CD4-positive, CD25-positive, alpha-beta regulatory T cell (primary cell): Measurements from ENCODE around the gene TAS2R10. TPM values are rescaled to one million over a fixed set of nuclear protein-coding genes. Genes with fewer than 3 reads are reported as not detected.
A peak's percentile ranks its signal among the peaks of the same experiment; 100 is the strongest.

Experiments used
- ATAC-seq, 2 donors: fragments of 150-1000 bp; cut with Tn5 transposase; one replicate each; pipeline ENCODE4 v1.10.0; 2021; ENCODE audit warnings: low read depth in 2 of 2, moderate number of reproducible peaks in 2 of 2, moderate library complexity in 1 of 2
- DNase-seq, 3 donors: peaks; one replicate each; pipeline versions ENCODE4 v3.0.0 to v3.0.0-alpha.2; 2012 to 2022; ENCODE audit warnings: mixed read lengths in 1 of 3
- H3K27ac ChIP-seq: one replicate; pipeline ENCODE4 v1.7.0; 2013; ENCODE audit warnings: mild to moderate bottlenecking, low read length; ENCODE audit not compliant: insufficient read depth, poor library complexity, severe bottlenecking
- H3K27me3 ChIP-seq: one replicate; pipeline ENCODE4 v1.7.0; 2013; ENCODE audit warnings: low read length; ENCODE audit not compliant: control insufficient read depth, insufficient read depth
- H3K36me3 ChIP-seq: one replicate; pipeline ENCODE4 v1.7.0; 2013; ENCODE audit warnings: mild to moderate bottlenecking, low read length, moderate library complexity; ENCODE audit not compliant: control insufficient read depth, insufficient read depth
- H3K4me1 ChIP-seq: 2 replicates; pipeline ENCODE4 v1.7.0; 2013; ENCODE audit warnings: mild to moderate bottlenecking, low read length; ENCODE audit not compliant: insufficient read depth, control insufficient read depth, poor library complexity, severe bottlenecking
- H3K4me3 ChIP-seq: one replicate; pipeline ENCODE4 v1.7.0; 2013; ENCODE audit warnings: low read depth, mild to moderate bottlenecking, low read length, moderate library complexity
- H3K9me3 ChIP-seq, 2 experiments: 1 replicate in 1 of 2; 2 replicates in 1 of 2; pipeline ENCODE4 v1.7.0; 2013; ENCODE audit warnings: low read length in 2 of 2, mild to moderate bottlenecking in 1 of 2, moderate library complexity in 1 of 2; ENCODE audit not compliant: control insufficient read depth in 2 of 2
- H3K27ac Mint-ChIP-seq, 3 donors: one replicate each; pipeline ENCODE4 v1.8.0; 2020 to 2022; ENCODE audit warnings: mild to moderate bottlenecking in 3 of 3, mixed read lengths in 3 of 3, moderate library complexity in 2 of 3
- H3K27me3 Mint-ChIP-seq: one replicate; pipeline ENCODE4 v1.8.0; 2022; ENCODE audit warnings: mild to moderate bottlenecking, mixed read lengths
- H3K36me3 Mint-ChIP-seq: one replicate; pipeline ENCODE4 v1.8.0; 2020; ENCODE audit warnings: mixed read lengths
- H3K4me1 Mint-ChIP-seq, 4 donors: one replicate each; pipeline ENCODE4 v1.8.0; 2020 to 2022; ENCODE audit warnings: mixed read lengths in 4 of 4, mild to moderate bottlenecking in 1 of 4
- H3K4me3 Mint-ChIP-seq, 4 donors: one replicate each; pipeline ENCODE4 v1.8.0; 2020 to 2022; ENCODE audit warnings: mild to moderate bottlenecking in 4 of 4, mixed read lengths in 4 of 4, moderate library complexity in 3 of 4
- H3K9me3 Mint-ChIP-seq, 7 donors: one replicate each; pipeline ENCODE4 v1.8.0; 2020 to 2022; ENCODE audit warnings: mixed read lengths in 7 of 7, mild to moderate bottlenecking in 3 of 7, moderate library complexity in 2 of 7
- polyA plus RNA-seq, 4 donors: library from polyadenylated mRNA; unstranded; fragments of 300-500 nt; fragmentation: Illumina TruSeq; gene quantifications; one replicate each; pipeline ENCODE4 v1.2.3, GENCODE V29; 2021
- total RNA-seq: library from RNA; stranded (reverse); gene quantifications from one replicate; pipeline ENCODE4 v1.2.3, GENCODE V29; 2022

The TAS2R10 gene
- total and polyA plus RNA-seq, 5 donors from 2014 or later, result not detected

GRCh38 chr12:10851243-10851858 lies 25.2 kb upstream of the TAS2R10 start:
- Histone ChIP-seq H3K4me1 (no peaks in the 10 kb centered on the region), H3K4me3 (no peak overlapping the region), H3K27me3 (no peaks in the 10 kb centered on the region), H3K9me3 (peaks cover 0 to 9% of the 10 kb centered on the region in 2 experiments), H3K36me3 (peaks cover 4% of the 10 kb centered on the region), H3K27ac (no peak overlapping the region)
- H3K4me1 Mint-ChIP-seq, result peaks cover 0 to 41% (median 31%) of the 10 kb centered on the region in 4 donors
- ATAC-seq, result no peak
- DNase-seq, result no peak
- peaks cover 58% of the 10 kb centered on the region for H3K36me3 Mint-ChIP-seq
- H3K4me3 Mint-ChIP-seq, result no peak overlapping the region
- no peaks in the 10 kb centered on the region for H3K27me3 Mint-ChIP-seq
- peaks cover 0 to 8% (median 5%) of the 10 kb centered on the region in 7 donors for H3K9me3 Mint-ChIP-seq
- H3K27ac Mint-ChIP-seq, result peak overlapping the region in 2 of 3 donors; percentile 26 to 69

- H3K36me3 ChIP-seq, result no peaks in the 10 kb centered on the region
- Mint-ChIP-seq H3K27me3 (no peaks in the 10 kb centered on the region), H3K4me1 (peaks cover 0 to 39% (median 27%) of the 10 kb centered on the region in 4 donors), H3K36me3 (peaks cover 57% of the 10 kb centered on the region), H3K27ac (peak within 1 kb of the TSS; percentile 5 to 47 (median 12)), H3K9me3 (peaks cover 0 to 1% (median 0%) of the 10 kb centered on the region in 7 donors), H3K4me3 (no peak within 1 kb of the TSS)
- DNase-seq (peak in 2 of 3 donors; percentile 24 to 67), ATAC-seq (peak; percentile 23 to 60)
- H3K27ac ChIP-seq, result no peak within 1 kb of the TSS
- H3K27me3 ChIP-seq, result no peaks in the 10 kb centered on the region
- no peaks in the 10 kb centered on the region for H3K4me1 ChIP-seq
- no peak within 1 kb of the TSS for H3K4me3 ChIP-seq
- H3K9me3 ChIP-seq, result no peaks in the 10 kb centered on the region
Measured at GRCh38 chr12:10849425-10849878, 23.3 kb upstream of the TAS2R10 start, which contains the start of gene PRR4. TSS of gene PRR4 (minus strand) at chr12:10849475. CDS start at chr12:10849437, 38 bp downstream.

- no peaks in the 10 kb centered on the region for H3K27me3 ChIP-seq
- H3K4me1 Mint-ChIP-seq, result peaks cover 5 to 33% (median 25%) of the 10 kb centered on the region in 4 donors
- no peak overlapping the region for H3K4me3 Mint-ChIP-seq
- H3K27ac Mint-ChIP-seq, result no peak overlapping the region
- no peak for DNase-seq
- H3K4me3 ChIP-seq, result no peak overlapping the region
- no peaks in the 10 kb centered on the region for H3K36me3 ChIP-seq
- no peaks in the 10 kb centered on the region for H3K27me3 Mint-ChIP-seq
- H3K9me3 Mint-ChIP-seq, result no peaks in the 10 kb centered on the region
- no peaks in the 10 kb centered on the region for H3K4me1 ChIP-seq
- H3K36me3 Mint-ChIP-seq, result peaks cover 53% of the 10 kb centered on the region
- H3K27ac ChIP-seq, result no peak overlapping the region
- no peak for ATAC-seq
- H3K9me3 ChIP-seq, result no peaks in the 10 kb centered on the region
Measured at GRCh38 chr12:10847744-10848143, 21.6 kb upstream of the TAS2R10 start.

- H3K36me3 ChIP-seq, result no peaks in the 10 kb centered on the region
- H3K4me1 ChIP-seq, result no peaks in the 10 kb centered on the region
- H3K4me1 Mint-ChIP-seq, result peaks cover 0 to 5% (median 0%) of the 10 kb centered on the region in 4 donors
- H3K4me3 ChIP-seq, result no peak overlapping the region
- no peak overlapping the region for H3K27ac ChIP-seq
- H3K36me3 Mint-ChIP-seq, result peaks cover 33% of the 10 kb centered on the region
- no peak overlapping the region for H3K4me3 Mint-ChIP-seq
- peaks cover 0 to 5% (median 0%) of the 10 kb centered on the region in 7 donors for H3K9me3 Mint-ChIP-seq
- no peak for DNase-seq
- ATAC-seq, result no peak
- H3K9me3 ChIP-seq, result no peaks in the 10 kb centered on the region
- no peak overlapping the region for H3K27ac Mint-ChIP-seq
- no peaks in the 10 kb centered on the region for H3K27me3 ChIP-seq
- H3K27me3 Mint-ChIP-seq, result no peaks in the 10 kb centered on the region
Measured at GRCh38 chr12:10842862-10843261, 16.7 kb upstream of the TAS2R10 start.

- no peak overlapping the region for H3K4me3 Mint-ChIP-seq
- H3K36me3 Mint-ChIP-seq, result peaks cover 8% of the 10 kb centered on the region
- no peak for ATAC-seq
- DNase-seq, result no peak
- Histone ChIP-seq H3K9me3 (no peaks in the 10 kb centered on the region), H3K4me3 (no peak overlapping the region), H3K27me3 (no peaks in the 10 kb centered on the region), H3K36me3 (no peaks in the 10 kb centered on the region), H3K27ac (no peak overlapping the region), H3K4me1 (no peaks in the 10 kb centered on the region)
- H3K27ac Mint-ChIP-seq, result no peak overlapping the region
- H3K27me3 Mint-ChIP-seq, result no peaks in the 10 kb centered on the region
- peaks cover 0 to 4% (median 0%) of the 10 kb centered on the region in 4 donors for H3K4me1 Mint-ChIP-seq
- peaks cover 0 to 6% (median 4%) of the 10 kb centered on the region in 7 donors for H3K9me3 Mint-ChIP-seq
Measured at GRCh38 chr12:10838461-10838860, 12.3 kb upstream of the TAS2R10 start.

- Mint-ChIP-seq H3K27ac (no peak overlapping the region), H3K9me3 (no peaks in the 10 kb centered on the region)
Measured at GRCh38 chr12:10829994-10830393, 3.8 kb upstream of the TAS2R10 start.

GRCh38 chr12:10824957-10825356 lies 1.2 kb downstream of the TAS2R10 start:
- no peaks in the 10 kb centered on the region for H3K4me1 ChIP-seq
- H3K27me3 ChIP-seq, result no peaks in the 10 kb centered on the region
- H3K9me3 ChIP-seq, result no peaks in the 10 kb centered on the region
- Mint-ChIP-seq H3K9me3 (peaks cover 0 to 1% (median 0%) of the 10 kb centered on the region in 7 donors), H3K4me3 (no peak overlapping the region), H3K27ac (no peak overlapping the region), H3K36me3 (no peaks in the 10 kb centered on the region), H3K27me3 (peaks cover 12% of the 10 kb centered on the region), H3K4me1 (no peaks in the 10 kb centered on the region)
- ATAC-seq, result no peak
- DNase-seq, result no peak
- H3K36me3 ChIP-seq, result no peaks in the 10 kb centered on the region
- H3K4me3 ChIP-seq, result no peak overlapping the region
- no peak overlapping the region for H3K27ac ChIP-seq

More at GRCh38 chr12:10829994-10830393, 3.8 kb upstream of the TAS2R10 start:
- Histone ChIP-seq H3K27me3 (no peaks in the 10 kb centered on the region), H3K27ac (no peak overlapping the region), H3K36me3 (no peaks in the 10 kb centered on the region), H3K4me3 (no peak overlapping the region), H3K9me3 (no peaks in the 10 kb centered on the region), H3K4me1 (no peaks in the 10 kb centered on the region)
- H3K4me3 Mint-ChIP-seq, result no peak overlapping the region
- peaks cover 6% of the 10 kb centered on the region for H3K27me3 Mint-ChIP-seq
- ATAC-seq (no peak), DNase-seq (no peak)
- H3K4me1 Mint-ChIP-seq, result no peaks in the 10 kb centered on the region
- H3K36me3 Mint-ChIP-seq, result no peaks in the 10 kb centered on the region
